ENCODE results near the gene UVSSA. TPM values are rescaled to one million over a fixed set of nuclear protein-coding genes. Genes with fewer than 3 reads are reported as not detected.

The UVSSA gene
- total RNA-seq, 6 experiments from 2014 or later: 7.7 to 9.0 (median 8.7) TPM

DNA sequence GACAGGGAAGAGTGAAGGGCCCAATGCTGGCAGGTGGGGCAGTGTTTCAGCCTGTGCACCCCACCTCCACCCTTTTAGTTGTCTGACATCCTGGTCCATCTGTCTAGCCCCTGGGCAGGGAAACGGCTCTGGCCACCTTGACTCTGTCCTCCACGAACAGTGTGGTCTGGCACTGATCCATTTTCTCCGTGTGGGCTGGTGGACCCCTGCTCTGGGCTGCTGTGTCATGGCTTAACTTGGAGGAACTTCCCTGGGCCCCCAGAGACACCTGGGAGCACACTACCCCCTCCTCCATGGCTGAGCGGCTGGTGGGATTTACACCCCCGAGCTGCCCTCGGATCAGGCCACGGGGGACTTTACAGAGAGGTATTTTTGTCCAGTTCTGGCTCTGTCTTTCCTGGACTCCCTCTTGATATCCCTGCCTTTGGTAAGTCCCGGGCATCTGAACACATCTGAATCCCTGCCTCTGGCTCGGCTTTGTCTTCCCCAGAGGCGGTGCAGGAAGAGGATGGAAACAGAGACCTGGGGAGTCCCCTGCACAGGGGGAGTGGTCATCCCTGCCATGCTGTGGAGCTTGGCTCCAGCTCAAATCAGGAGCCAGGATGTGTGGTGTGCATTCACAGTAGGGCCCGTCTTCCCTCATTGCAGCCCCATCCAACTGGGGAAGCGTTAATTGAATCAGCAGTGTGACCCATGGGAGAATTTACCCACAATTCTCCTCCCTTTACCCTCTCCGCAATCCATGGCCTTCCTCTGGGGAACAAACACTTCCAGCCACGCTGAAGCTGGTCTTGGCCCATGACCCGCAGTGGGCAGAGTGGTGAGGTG, 65.6 kb downstream of the UVSSA start:
- Mint-ChIP-seq H3K27me3 (ENCODE audit: insufficient read depth) (peaks cover 20% of the 10 kb centered on the region), H3K36me3 (ENCODE audit: low read depth) (no peaks in the 10 kb centered on the region), H3K27ac (no peak overlapping the region), H3K4me1 (ENCODE audit: low read depth) (no peaks in the 10 kb centered on the region), H3K9me3 (peaks cover 4% of the 10 kb centered on the region; the same call in 1 of the 2 replicates), H3K4me3 (no peak overlapping the region)
- DNase-seq: no peak
- TF ChIP-seq, protein P1, sequence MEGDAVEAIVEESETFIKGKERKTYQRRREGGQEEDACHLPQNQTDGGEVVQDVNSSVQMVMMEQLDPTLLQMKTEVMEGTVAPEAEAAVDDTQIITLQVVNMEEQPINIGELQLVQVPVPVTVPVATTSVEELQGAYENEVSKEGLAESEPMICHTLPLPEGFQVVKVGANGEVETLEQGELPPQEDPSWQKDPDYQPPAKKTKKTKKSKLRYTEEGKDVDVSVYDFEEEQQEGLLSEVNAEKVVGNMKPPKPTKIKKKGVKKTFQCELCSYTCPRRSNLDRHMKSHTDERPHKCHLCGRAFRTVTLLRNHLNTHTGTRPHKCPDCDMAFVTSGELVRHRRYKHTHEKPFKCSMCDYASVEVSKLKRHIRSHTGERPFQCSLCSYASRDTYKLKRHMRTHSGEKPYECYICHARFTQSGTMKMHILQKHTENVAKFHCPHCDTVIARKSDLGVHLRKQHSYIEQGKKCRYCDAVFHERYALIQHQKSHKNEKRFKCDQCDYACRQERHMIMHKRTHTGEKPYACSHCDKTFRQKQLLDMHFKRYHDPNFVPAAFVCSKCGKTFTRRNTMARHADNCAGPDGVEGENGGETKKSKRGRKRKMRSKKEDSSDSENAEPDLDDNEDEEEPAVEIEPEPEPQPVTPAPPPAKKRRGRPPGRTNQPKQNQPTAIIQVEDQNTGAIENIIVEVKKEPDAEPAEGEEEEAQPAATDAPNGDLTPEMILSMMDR (IDR thresholded peaks at IDR 0.05): no peak

DNA sequence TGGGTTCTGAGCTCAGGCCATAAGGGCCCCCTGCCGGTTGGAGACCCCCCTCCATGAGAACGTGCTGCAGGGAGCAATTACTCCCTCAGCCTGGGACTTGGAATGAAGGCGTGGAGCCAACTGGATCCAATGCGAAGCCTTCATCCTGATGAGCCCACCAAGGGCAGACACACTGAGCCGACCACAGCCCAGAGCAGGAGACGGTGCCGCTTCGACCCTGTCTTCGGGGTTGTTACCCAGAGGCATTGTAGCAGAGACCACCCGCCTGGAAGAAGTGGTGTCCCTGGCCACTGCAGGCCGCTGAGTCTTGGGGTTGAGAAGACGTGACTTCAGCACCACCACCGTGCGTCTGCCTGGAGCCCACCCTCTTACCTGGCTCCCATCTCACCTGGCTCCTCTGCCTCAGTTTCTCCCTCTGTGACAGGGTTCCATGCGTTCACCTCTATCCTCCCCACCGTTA, 66.2 kb downstream of the UVSSA start:
- TF ChIP-seq, protein P1 (IDR thresholded peaks at IDR 0.05): no peak
- Mint-ChIP-seq H3K4me1 (ENCODE audit: low read depth) (no peaks in the 10 kb centered on the region), H3K4me3 (no peak overlapping the region), H3K9me3 (peaks cover 4% of the 10 kb centered on the region; the same call in 1 of the 2 replicates), H3K36me3 (ENCODE audit: low read depth) (no peaks in the 10 kb centered on the region), H3K27ac (no peak overlapping the region), H3K27me3 (ENCODE audit: insufficient read depth) (peaks cover 17% of the 10 kb centered on the region)
- DNase-seq: no peak

DNA sequence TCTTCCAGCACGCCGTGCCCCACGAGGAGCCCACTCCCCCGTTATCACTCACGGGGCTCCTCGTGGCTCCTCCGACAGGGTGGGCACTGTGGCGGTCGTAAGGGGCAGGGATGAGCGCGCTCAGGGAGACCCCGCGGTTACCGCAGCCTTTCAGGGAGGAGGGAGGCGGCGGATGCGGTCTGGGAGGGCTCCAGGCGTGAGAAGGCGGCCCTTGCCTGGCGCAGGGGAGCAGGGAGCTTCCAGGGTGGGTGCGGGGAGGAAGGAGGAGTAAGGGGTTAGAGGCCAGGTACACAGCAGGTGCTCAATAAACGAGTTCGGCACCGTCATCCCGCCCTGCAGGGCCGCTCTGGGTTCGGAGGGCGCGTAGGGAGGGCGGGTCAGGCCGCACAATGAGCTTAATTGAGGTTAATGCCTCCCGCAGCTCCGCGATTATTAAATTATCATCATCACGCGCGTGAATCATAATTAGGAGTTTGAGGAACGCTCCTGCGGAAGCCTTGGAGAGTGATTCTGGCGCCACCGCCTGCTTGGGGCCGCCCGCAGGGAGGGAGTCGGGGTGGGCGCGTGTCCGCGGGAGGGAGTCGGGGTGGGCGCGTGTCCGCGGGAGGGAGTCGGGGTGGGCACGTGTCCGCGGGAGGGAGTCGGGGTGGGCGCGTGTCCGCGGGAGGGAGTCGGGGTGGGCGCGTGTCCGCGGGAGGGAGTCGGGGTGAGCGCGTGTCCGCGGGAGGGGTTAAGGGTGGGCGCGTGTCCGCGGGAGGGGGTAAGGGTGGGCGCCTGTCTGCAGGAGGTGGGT, 66.9 kb downstream of the UVSSA start:
- no peak overlapping the region for H3K27ac Mint-ChIP-seq
- no peaks in the 10 kb centered on the region for H3K9me3 Mint-ChIP-seq
- no peak for DNase-seq
- TF ChIP-seq, protein P1 (IDR thresholded peaks at IDR 0.05): no peak
- no peaks in the 10 kb centered on the region for H3K4me1 Mint-ChIP-seq (ENCODE audit: low read depth)
- no peaks in the 10 kb centered on the region for H3K36me3 Mint-ChIP-seq (ENCODE audit: low read depth)
- peaks cover 14% of the 10 kb centered on the region for H3K27me3 Mint-ChIP-seq (ENCODE audit: insufficient read depth)
- H3K4me3 Mint-ChIP-seq: no peak overlapping the region

DNA sequence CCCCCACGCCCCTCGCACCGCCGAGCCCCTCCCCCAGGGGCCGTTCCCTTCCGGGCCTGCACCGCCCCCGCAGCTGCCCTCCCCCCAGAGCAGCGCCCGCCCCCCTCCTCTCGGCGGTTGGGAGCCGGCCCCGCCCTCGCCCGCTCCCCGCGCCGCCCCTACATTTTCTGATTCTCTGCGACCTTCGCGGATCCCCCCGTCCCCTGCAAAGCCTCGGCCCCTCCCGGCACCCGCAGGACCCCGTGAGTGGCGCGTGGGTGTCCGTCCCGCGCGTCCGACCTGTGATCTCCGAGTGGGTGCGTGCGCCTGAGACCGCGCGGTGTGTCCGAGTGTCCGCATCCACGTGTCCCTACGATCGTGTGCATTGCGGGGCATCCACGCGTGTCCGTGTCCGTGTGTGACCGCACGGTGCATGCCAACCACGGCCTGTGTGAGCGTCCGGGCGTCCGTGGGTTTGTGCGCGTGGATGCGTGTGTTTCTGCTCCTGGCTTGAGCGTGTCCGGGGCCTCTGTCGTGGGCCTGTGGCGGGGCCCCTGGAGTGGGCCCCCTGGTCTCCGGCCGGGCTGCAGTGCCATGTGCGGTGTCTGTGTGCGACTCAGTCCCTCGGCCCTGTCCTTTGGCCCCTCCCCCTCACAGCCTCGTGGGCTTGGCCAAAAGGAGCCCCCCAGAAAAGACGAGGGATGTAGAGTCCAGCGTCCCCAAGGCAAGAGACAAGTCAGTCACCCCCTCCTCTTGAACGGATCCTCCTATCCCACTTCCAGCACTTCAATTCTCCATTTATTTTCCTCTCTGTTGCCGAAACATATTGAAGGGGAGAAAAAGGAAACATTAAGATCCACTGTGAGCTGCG, 68.0 kb downstream of the UVSSA start:
- Mint-ChIP-seq H3K4me3 (no peak overlapping the region), H3K27ac (no peak overlapping the region), H3K27me3 (ENCODE audit: insufficient read depth) (peaks cover 16% of the 10 kb centered on the region), H3K36me3 (ENCODE audit: low read depth) (no peaks in the 10 kb centered on the region), H3K4me1 (ENCODE audit: low read depth) (no peaks in the 10 kb centered on the region), H3K9me3 (no peaks in the 10 kb centered on the region)
- DNase-seq: no peak
- TF ChIP-seq, protein P1 (IDR thresholded peaks at IDR 0.05): no peak

DNA sequence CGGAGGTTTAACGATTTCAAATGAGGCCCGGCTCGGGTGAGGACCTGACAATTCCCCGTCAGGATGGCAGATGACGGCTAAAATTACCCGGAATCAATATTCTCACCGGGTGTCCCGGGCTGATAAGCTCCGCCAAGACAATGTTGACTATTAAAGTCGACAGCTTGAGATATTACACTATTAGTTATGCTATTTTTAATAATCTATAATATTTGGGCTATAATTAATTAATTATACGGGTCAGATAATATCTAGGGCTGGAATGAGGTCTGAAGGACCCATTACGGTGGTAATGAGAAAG, 68.6 kb downstream of the UVSSA start:
- Mint-ChIP-seq H3K4me1 (ENCODE audit: low read depth) (no peaks in the 10 kb centered on the region), H3K9me3 (no peaks in the 10 kb centered on the region), H3K27me3 (ENCODE audit: insufficient read depth) (peaks cover 18% of the 10 kb centered on the region), H3K4me3 (no peak overlapping the region), H3K36me3 (ENCODE audit: low read depth) (no peaks in the 10 kb centered on the region), H3K27ac (no peak overlapping the region)
- TF ChIP-seq, protein P1 (IDR thresholded peaks at IDR 0.05): no peak
- no peak for DNase-seq

Data from HFFc6 (cell line).